Measurements from ENCODE around the gene DIP2C. TPM values are rescaled to one million over a fixed set of nuclear protein-coding genes. Genes with fewer than 3 reads are reported as not detected.
"Not testable (repeated sequence)": the region's sequence is repeated elsewhere in the genome, so short reads cannot be mapped to it uniquely, and the experiment has no call there.

The DIP2C gene
- polyA plus RNA-seq, 1 donor, result 21.6 TPM

- no peak for DNase-seq
Observed at GRCh38 chr10:517872-518475, 171.5 kb downstream of the DIP2C start.

GRCh38 chr10:517241-517830 lies 172.1 kb downstream of the DIP2C start:
- no peak for DNase-seq

DNA sequence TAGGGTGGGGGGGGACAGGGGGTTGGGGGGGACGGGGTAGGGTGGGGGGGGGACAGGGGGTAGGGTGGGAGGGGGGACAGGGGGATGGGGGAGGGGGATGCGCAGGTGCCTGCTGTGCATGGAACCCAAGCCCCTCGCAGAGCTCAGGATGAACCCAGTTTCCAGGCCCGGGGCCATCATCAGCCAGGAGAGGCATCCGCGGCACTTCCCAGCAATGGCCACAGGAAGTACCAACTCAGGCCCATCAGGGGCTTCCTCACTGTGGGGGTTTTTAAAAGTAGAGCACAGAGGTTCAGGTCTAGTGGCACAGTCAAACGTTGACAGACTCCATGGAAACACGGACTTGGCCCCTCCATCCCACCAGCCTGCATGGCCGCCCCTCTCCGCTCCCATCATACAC lies 172.7 kb downstream of the DIP2C start:
- no peak for DNase-seq

DNA sequence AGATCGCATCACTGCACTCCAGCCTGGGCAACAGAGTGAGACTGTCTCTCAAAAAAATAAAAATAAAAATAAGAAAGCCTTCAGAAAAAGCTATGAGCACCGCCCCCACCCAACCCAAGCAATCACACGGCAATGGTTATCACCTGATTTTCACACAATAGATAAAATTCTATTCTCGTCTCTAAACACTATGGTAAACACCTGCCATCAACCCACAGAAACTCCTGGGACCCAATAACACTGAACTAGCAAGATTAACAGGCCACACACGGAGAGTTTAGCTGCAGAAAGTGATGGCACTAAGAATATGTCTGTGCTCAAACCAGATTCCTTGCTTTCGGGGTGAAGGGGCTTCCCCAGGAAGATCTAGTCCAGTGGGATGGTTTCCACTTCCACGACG lies 173.8 kb downstream of the DIP2C start:
- DNase-seq, result no peak

GRCh38 chr10:514137-514671 lies 175.3 kb downstream of the DIP2C start:
- no peak for DNase-seq

DNA sequence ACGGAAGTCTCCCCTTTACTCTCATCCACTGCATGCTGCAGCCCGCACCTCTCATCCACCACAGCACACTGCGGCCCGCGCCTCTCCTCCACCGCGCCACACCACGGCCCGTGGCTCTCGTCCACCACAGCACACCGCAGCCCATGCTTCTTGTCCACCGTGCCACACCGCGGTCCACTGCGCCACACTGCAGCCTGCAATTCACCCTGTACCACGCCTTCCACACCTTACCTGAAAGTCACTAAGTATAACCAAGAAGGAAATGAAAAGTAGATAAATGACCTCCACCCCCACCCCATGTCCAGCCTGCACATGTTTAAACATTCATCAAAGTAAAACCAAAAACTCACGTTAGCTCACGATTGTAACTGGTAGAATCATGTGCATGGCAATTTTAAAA lies 176.1 kb downstream of the DIP2C start:
- no peak for DNase-seq

GRCh38 chr10:512661-513060 lies 176.8 kb downstream of the DIP2C start:
- not testable (repeated sequence) for DNase-seq

DNA sequence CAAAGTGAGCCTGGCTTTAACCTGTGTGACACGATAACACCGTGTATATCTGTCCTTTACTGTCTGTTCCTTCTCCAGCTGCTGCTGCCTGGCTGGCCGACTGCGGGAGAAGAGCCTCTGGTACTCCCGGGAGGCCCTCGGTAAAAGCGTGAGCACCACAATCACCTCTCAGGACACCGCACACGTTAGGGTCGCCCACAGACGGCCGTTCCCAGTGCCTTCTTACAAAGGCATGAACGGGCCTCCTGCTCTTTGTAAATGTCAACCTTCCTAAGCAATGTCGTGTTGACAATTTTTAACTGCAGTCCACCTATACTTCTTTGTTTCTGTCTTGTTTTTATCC lies 177.6 kb downstream of the DIP2C start:
- DNase-seq, result no peak

GRCh38 chr10:511101-511848 lies 178.2 kb downstream of the DIP2C start:
- peak; percentile 87 for DNase-seq

DNA sequence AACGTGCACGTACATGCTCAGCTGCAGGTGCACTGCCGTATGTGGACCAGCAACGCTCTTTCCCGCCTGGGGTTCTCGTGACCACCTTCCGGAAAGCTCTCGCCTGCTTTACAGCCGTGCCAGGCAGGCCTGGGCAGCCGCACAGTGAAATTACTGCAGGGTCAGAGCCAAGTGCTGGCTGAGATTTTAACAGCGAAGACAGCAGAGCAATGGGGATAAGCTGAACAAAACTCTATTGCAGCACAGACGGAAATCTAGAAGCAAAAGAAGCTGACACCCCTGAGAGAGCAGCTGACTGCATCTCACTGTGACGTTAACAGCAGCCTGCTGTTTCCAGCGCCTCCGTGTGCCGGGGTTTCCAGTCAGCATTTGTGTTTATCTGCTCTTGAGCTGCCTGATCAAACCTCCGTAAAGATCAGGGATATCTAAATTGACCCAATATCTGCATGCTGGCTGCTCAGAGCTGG lies 179.0 kb downstream of the DIP2C start:
- DNase-seq, result no peak

DNA sequence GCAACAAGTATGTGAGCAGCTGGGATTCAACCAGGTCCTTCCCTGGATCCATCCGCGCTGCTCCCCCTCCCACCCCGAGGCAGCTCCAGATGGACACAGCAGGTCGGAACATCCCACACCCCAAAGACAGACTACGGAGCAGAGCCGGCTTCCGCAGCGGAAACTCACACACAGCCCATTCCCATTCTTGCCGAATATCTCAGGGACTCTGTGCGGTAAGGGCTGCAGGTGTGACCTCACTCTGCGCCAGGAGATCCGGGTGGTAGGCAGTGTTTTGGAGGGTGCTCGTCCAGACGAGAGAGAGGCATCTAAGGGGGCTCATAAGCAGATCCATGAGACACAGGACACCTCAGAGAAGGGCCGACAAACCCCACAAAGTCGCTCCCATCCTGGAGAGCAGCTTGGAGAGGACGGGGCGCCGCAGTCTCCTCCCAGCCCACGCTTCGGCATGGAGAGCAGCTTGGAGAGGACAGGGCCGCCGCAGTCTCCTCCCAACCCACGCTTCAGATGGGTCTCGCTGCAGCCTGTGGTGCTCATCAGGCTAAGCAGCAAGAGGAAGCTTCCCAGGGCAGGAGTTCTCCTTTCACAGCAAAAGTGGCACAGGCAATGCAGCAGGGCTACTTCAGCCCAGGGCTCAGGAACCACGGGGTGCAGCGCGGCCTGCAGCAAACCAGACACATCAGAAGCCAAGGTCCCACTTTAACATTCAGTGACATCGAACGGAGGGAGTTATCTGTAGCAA lies 179.9 kb downstream of the DIP2C start:
- no peak for DNase-seq

- DNase-seq, result no peak
Observed at GRCh38 chr10:508726-509125, 180.7 kb downstream of the DIP2C start.

- no peak for DNase-seq
Observed at GRCh38 chr10:507908-508444, 181.5 kb downstream of the DIP2C start.

DNA sequence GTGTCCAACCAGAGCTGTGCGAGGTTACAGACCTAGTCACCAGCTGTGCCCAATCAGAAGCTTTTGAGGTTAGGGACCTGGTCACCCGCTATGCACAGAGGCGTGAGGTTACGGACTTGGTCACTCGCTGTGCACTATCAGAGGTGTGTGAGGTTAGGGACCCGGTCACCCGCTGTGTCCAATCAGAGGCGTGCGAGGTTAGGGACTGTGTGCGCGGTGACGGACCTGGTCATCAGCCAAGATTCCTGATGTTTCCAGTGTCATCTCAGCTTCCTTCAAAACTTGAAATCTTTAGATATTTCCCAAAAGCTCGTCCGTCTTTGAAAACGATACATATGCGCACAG lies 182.1 kb downstream of the DIP2C start:
- no peak for DNase-seq

GRCh38 chr10:506451-507354 lies 182.8 kb downstream of the DIP2C start:
- DNase-seq, result no peak

DNA sequence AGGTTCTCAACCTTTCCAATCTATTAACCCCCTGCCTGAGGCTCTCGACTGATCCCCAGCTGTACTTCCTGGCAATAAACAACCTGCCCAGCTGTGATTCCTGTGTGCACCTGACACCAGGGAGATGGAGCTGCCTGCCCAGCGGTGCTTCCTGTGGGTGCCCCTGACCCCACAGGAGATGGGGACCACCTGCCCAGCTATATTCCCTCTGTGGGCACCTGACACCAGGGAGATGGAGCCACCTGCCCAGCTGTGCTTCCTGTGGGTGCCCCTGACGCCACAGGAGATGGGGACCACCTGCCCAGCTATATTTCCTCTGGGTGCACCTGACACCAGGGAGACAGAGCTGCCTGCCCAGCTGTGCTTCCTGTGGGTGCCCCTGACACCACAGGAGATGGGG lies 184.0 kb downstream of the DIP2C start:
- DNase-seq, result no peak

- no peak for DNase-seq
Observed at GRCh38 chr10:504806-505205, 184.7 kb downstream of the DIP2C start.

- DNase-seq, result no peak
Observed at GRCh38 chr10:504121-504611, 185.3 kb downstream of the DIP2C start.

- no peak for DNase-seq
Observed at GRCh38 chr10:501596-501995, 187.9 kb downstream of the DIP2C start.

DNA sequence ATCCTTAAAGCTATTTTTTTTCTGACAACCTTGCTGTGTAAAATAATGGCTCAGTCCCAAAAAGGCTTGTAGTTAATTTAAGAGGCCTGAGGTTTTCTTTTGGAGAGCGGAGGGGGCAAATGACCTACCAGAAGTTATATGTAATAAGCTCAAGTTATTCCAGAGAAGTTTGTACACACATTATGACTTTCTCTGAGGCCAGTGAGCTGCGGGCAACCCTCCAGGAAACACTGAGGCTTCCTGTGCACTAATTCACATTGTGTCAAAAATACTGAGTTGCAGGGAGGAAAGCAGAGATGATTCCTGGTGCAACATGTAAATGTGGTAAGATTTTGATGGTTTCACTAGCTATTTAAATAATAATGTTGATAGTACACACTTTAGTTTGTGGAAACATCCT lies 188.6 kb downstream of the DIP2C start:
- no peak for DNase-seq

DNA sequence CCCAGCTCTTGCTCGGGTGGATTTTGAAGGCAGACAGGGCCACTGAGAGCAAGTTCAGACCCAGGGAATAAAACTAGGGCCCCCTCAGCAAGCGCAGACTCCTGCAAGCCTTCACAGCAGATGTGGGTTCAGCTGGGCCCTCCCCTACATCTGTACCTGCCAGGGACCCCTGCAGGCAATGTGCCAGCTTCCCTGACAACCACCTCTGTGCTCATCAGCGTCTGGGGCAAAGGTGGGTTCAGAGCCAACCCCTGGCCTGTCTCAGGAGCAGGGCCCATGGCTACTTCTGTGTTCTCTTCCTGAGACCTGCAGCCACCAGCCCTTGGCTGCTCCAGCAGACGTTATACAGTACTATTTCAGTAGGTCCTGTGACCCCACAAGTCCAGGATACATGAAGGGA lies 189.5 kb downstream of the DIP2C start:
- DNase-seq, result no peak
